ENCODE results near the gene ARL8B.
"Not testable (repeated sequence)": the region's sequence is repeated elsewhere in the genome, so short reads cannot be mapped to it uniquely, and the experiment has no call there.

ARL8B gene

DNA sequence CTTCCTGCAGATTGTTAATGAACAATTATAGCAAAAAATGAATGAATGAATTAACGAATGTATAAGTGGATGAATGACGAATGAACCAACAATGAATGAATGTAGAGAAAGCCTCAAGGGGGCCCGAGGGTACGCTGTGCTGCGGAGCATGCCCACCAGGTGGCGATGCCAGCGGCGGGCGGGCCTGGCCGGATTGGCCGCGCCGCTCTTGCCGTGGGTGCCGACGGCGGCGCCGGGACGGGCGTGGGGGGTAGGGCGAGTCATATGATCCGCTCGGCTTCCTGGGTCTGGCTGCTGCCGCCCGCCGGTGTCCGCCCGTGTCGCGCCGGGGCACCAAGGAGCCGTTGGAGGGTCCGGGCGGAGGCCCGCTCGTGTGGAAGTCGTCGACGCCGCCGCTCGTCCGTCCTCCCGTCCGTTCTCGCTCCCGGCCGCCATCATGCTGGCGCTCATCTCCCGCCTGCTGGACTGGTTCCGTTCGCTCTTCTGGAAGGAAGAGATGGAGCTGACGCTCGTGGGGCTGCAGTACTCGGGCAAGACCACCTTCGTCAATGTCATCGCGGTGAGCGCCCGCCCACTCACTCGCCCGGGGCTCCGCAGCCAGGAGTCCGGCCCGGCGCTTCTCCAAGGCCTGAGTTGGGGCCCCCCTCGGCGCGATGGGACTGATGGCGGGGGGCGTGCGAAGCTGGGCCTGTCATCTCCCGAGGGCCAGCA lies at the start of gene ARL8B:
Gene ARL8B, plus strand, starts transcription at position 263 of the 711 bp plus-strand sequence. Its CDS starts 174 bp downstream, at position 437.
- no peaks in the 10 kb centered on the region for H3K9me3 ChIP-seq (ENCODE audit: control insufficient read depth in 2 of 2, low read length in 2 of 2)
- H3K36me3 ChIP-seq (ENCODE audit: control insufficient read depth in 2 of 2, insufficient read depth in 2 of 2, low read length in 2 of 2) = no peaks in the 10 kb centered on the region
- H3K4me3 ChIP-seq (ENCODE audit: low read length in 2 of 2) = peak within 1 kb of the TSS; percentile 95 to 98
- no peaks in the 10 kb centered on the region for H3K27me3 ChIP-seq (ENCODE audit: control insufficient read depth in 1 of 2, insufficient read depth in 2 of 2, low read length in 2 of 2)
- H3K9ac ChIP-seq (ENCODE audit: low read length in 2 of 2) = peak within 1 kb of the TSS; percentile 93 to 96
- peaks cover 15% of the 10 kb centered on the region for H3K4me1 ChIP-seq (ENCODE audit: control insufficient read depth, insufficient read depth, low read length)
- H3K27ac ChIP-seq (ENCODE audit: low read length) = peak within 1 kb of the TSS; percentile 78

DNA sequence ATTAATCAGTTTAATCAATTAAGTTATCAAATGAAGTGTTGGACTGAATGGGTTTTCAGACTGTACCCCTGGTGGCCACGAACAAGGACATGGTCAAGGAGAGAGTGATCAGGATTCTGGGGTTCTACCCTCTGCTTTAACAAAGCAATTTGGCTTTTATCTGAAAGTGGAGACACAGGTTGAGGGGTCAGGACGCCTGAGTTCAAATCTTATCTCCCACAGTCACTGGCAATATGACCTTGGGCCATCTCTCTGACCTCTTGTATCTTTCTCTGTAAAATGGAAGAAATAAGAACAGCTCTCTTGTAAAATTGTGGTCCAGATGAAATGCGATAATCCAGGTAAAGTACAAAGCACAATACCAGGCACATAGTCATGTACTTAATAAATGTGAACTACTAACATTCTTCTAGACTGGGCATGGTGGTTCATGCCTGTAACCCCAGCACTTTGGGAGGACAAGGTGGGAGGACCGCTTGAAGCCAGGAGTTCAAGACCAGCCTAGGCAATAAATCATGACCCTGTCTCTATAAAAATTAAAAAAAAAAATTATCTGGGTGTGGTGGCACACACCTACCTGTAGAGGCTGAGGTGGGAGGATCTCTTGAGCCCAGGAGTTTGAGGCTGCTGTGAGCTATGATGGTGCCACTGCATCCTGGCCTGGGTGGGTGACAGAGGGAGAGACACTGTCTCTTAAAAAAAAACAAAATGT lies 48.6 kb upstream of the ARL8B start:
- H3K9ac ChIP-seq (ENCODE audit: low read length in 2 of 2) = no peak overlapping the region
- H3K36me3 ChIP-seq (ENCODE audit: control insufficient read depth in 2 of 2, insufficient read depth in 2 of 2, low read length in 2 of 2) = no peaks in the 10 kb centered on the region
- no peak overlapping the region for H3K27ac ChIP-seq (ENCODE audit: low read length)
- H3K4me1 ChIP-seq (ENCODE audit: control insufficient read depth, insufficient read depth, low read length) = no peaks in the 10 kb centered on the region
- H3K27me3 ChIP-seq (ENCODE audit: control insufficient read depth in 1 of 2, insufficient read depth in 2 of 2, low read length in 2 of 2) = no peaks in the 10 kb centered on the region
- H3K9me3 ChIP-seq (ENCODE audit: control insufficient read depth in 2 of 2, low read length in 2 of 2) = no peaks in the 10 kb centered on the region
- H3K4me3 ChIP-seq (ENCODE audit: low read length in 2 of 2) = no peak overlapping the region

DNA sequence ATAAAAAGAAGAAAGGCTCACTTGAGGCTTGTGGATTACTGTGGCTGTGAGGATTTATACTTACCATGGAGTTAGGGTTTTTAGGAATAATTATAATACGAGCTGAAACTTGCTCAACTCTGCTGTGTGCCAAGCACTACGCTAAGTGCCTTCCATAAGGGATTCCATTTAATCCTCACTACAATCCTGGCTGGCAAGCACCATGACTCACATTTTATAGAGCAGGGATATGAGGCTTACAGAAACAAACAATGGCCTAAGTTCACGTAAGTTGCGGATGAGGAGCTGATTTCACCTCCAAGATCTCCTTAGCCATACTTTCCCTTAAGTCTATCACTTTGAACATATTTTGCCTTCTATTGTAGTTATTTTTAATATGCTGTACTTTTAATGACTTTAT lies 43.9 kb upstream of the ARL8B start:
- Histone ChIP-seq H3K9ac (ENCODE audit: low read length in 2 of 2) (no peak overlapping the region), H3K4me3 (ENCODE audit: low read length in 2 of 2) (no peak overlapping the region), H3K36me3 (ENCODE audit: control insufficient read depth in 2 of 2, insufficient read depth in 2 of 2, low read length in 2 of 2) (no peaks in the 10 kb centered on the region), H3K4me1 (ENCODE audit: control insufficient read depth, insufficient read depth, low read length) (no peaks in the 10 kb centered on the region), H3K27ac (ENCODE audit: low read length) (no peak overlapping the region), H3K9me3 (ENCODE audit: control insufficient read depth in 2 of 2, low read length in 2 of 2) (no peaks in the 10 kb centered on the region), H3K27me3 (ENCODE audit: control insufficient read depth in 1 of 2, insufficient read depth in 2 of 2, low read length in 2 of 2) (no peaks in the 10 kb centered on the region)

DNA sequence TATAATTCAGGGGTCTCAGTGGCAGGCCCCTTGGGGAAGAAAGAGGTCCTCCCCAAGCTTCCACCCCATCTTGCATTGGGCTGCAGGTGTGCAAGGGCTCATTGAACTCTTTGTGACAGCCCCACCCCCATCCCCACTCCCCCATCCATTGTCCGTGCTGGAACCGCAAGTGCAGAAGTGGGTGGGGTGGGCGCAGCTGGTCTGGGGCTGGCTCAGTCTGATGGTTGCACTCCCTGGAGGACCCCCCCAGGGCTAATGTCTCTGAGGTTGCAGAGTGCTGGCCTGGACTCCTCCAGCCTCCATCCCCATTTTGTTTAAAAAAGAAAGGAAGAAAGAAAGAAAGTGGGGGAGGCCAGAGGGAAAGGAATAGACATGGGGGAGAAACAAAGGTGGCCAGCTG lies 42.3 kb upstream of the ARL8B start:
- no peak overlapping the region for H3K4me3 ChIP-seq (ENCODE audit: low read length in 2 of 2)
- H3K9ac ChIP-seq (ENCODE audit: low read length in 2 of 2) = no peak overlapping the region
- H3K4me1 ChIP-seq (ENCODE audit: control insufficient read depth, insufficient read depth, low read length) = no peaks in the 10 kb centered on the region
- no peaks in the 10 kb centered on the region for H3K9me3 ChIP-seq (ENCODE audit: control insufficient read depth in 2 of 2, low read length in 2 of 2)
- no peak overlapping the region for H3K27ac ChIP-seq (ENCODE audit: low read length)
- no peaks in the 10 kb centered on the region for H3K36me3 ChIP-seq (ENCODE audit: control insufficient read depth in 2 of 2, insufficient read depth in 2 of 2, low read length in 2 of 2)
- H3K27me3 ChIP-seq (ENCODE audit: control insufficient read depth in 1 of 2, insufficient read depth in 2 of 2, low read length in 2 of 2) = no peaks in the 10 kb centered on the region

DNA sequence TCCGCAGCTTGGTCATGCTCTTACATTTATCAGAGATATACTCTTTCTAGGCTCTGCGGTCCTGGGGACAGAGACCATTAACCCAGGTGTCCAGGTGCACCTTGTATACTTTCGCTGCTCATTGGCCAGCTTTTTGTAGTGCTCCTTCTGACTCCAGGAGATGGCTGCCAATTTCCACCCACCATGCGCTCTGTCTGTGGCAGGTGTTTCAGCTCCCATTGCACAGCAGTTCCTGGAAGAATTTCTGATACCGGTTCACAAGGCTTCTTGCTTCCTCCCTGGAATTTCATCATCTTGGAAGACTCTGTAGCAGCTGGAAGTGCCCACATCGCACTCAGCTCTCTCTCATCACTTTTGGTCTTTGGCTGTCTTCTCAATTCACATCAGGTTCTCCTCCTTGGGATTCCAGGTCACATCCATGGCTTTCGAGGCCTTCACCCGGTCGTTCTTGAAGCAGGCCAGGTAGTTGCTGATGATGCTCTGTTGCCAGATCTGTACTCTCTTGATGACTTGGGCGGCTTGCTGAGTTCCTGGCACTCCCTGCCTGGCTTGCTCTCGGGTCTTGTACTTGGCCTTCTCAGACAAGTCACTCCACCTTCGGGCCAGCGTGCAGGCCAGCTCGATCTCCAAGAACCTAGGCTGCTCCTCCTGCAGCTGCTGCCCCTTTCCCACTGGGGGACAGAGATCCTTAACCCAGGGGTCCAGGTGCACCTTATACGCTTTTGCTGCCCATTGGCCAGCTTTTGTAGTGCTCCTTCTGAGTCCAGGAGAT lies 41.1 kb upstream of the ARL8B start:
- Histone ChIP-seq H3K36me3 (ENCODE audit: control insufficient read depth in 2 of 2, insufficient read depth in 2 of 2, low read length in 2 of 2) (no peaks in the 10 kb centered on the region), H3K27ac (ENCODE audit: low read length) (no peak overlapping the region), H3K27me3 (ENCODE audit: control insufficient read depth in 1 of 2, insufficient read depth in 2 of 2, low read length in 2 of 2) (no peaks in the 10 kb centered on the region)

DNA sequence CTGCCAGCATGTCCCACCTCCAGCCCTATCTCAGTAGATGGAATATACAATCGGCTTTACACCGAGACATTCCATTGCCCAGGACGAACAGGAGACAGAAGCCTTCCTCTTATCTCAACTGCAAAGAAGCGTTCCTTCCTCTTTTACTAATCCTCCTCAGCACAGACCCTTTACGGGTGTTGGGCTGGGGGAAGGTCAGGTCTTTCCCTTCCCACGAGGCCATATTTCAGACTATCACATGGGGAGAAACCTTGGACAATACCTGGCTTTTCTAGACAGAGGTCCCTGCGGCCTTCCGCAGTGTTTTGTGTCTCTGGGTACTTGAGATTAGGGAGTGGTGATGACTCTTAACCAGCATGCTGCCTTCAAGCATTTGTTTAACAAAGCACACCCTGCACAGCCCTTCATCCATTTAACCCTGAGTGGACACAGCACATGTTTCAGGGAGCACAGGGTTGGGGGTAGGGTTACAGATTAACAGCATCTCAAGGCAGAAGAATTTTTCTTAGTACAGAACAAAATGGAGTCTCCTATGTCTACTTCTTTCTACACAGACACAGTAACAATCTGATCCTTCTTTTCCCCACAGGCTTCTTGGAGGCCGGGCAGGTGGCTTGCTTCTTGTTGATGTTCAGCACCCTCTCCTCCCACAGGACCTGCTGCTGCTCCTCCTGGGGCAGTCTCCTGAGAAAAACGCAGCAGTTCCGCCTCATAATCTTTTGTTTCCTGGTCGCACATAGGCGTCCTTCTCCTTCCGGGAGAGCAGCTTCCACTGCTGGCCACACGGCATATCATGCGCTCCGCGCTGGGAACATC lies 39.9 kb upstream of the ARL8B start:
- H3K27me3 ChIP-seq (ENCODE audit: control insufficient read depth in 1 of 2, insufficient read depth in 2 of 2, low read length in 2 of 2); H3K9me3 ChIP-seq (ENCODE audit: control insufficient read depth in 2 of 2, low read length in 2 of 2); H3K9ac ChIP-seq (ENCODE audit: low read length in 2 of 2); H3K36me3 ChIP-seq (ENCODE audit: control insufficient read depth in 2 of 2, insufficient read depth in 2 of 2, low read length in 2 of 2); H3K4me1 ChIP-seq (ENCODE audit: control insufficient read depth, insufficient read depth, low read length); H3K27ac ChIP-seq (ENCODE audit: low read length); H3K4me3 ChIP-seq (ENCODE audit: low read length in 2 of 2): not testable (repeated sequence)

More for the DNA sequence above, 41.1 kb upstream of the ARL8B start:
- Histone ChIP-seq H3K9me3 (ENCODE audit: control insufficient read depth in 2 of 2, low read length in 2 of 2) (no peaks in the 10 kb centered on the region), H3K4me3 (ENCODE audit: low read length in 2 of 2) (no peak overlapping the region), H3K4me1 (ENCODE audit: control insufficient read depth, insufficient read depth, low read length) (no peaks in the 10 kb centered on the region), H3K9ac (ENCODE audit: low read length in 2 of 2) (no peak overlapping the region)

DNA sequence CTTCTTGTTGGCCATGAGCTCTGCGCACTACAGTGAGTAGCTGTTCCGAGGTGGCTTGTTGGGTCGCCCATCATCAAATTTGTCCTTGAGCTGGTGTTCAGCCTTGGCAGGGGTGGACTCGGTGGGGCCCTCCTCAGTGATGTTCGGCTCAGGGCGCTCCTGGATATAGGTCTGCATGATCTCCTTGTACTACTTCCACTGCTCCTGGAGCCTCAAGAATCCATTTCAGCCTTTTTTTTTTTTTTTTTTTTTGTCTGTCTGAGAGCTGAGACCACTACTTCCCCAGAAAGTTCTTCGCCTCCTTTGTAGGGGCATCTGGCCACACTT lies 39.3 kb upstream of the ARL8B start:
- H3K9ac ChIP-seq (ENCODE audit: low read length in 2 of 2) = no peak overlapping the region
- no peaks in the 10 kb centered on the region for H3K36me3 ChIP-seq (ENCODE audit: control insufficient read depth in 2 of 2, insufficient read depth in 2 of 2, low read length in 2 of 2)
- no peak overlapping the region for H3K27ac ChIP-seq (ENCODE audit: low read length)
- no peaks in the 10 kb centered on the region for H3K27me3 ChIP-seq (ENCODE audit: control insufficient read depth in 1 of 2, insufficient read depth in 2 of 2, low read length in 2 of 2)
- no peaks in the 10 kb centered on the region for H3K4me1 ChIP-seq (ENCODE audit: control insufficient read depth, insufficient read depth, low read length)
- no peak overlapping the region for H3K4me3 ChIP-seq (ENCODE audit: low read length in 2 of 2)
- H3K9me3 ChIP-seq (ENCODE audit: control insufficient read depth in 2 of 2, low read length in 2 of 2) = no peaks in the 10 kb centered on the region

DNA sequence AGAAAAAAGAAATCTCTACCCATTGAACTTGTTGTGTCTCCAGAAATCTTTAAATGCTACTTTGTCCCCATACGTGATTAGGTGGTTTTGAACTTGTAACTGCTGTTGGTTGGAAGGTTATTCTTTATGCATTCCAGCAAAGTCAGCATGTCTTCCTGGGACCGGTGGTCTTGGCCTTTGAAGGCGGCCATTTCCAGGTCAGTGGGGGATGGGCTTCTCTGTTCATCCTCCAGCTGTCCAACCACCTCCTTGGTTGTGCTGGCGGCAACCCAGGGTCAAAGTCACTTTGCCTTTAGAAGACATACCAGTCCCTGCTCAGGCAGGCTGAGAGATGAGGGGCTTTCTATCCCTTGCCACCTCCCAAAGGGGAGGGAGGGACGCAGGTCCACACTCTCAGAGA lies 37.9 kb upstream of the ARL8B start:
- Histone ChIP-seq H3K36me3 (ENCODE audit: control insufficient read depth in 2 of 2, insufficient read depth in 2 of 2, low read length in 2 of 2) (no peaks in the 10 kb centered on the region), H3K9ac (ENCODE audit: low read length in 2 of 2) (no peak overlapping the region), H3K9me3 (ENCODE audit: control insufficient read depth in 2 of 2, low read length in 2 of 2) (no peaks in the 10 kb centered on the region), H3K27ac (ENCODE audit: low read length) (no peak overlapping the region), H3K4me3 (ENCODE audit: low read length in 2 of 2) (no peak overlapping the region), H3K4me1 (ENCODE audit: control insufficient read depth, insufficient read depth, low read length) (no peaks in the 10 kb centered on the region), H3K27me3 (ENCODE audit: control insufficient read depth in 1 of 2, insufficient read depth in 2 of 2, low read length in 2 of 2) (peaks cover 0 to 2% of the 10 kb centered on the region in 2 donors)

DNA sequence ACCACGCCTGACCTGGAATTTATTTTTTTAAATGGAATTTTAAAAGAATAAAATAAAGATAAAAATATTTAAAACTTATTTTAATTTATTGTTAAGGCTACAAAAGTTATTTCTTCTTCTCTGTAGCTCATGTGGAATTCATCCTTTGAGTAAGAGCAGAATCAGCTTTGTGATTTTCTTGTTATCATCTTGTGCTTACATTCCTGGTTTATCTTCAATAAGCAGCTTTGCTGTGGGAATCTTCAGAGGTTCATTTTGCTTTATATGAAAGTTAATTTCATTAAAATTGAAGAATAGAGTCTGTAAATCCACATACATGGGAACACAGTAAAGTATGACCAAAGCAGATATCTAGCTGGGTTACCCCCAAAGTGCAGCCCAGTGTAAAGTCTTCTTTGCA lies 35.4 kb upstream of the ARL8B start:
- no peaks in the 10 kb centered on the region for H3K9me3 ChIP-seq (ENCODE audit: control insufficient read depth in 2 of 2, low read length in 2 of 2)
- H3K9ac ChIP-seq (ENCODE audit: low read length in 2 of 2) = no peak overlapping the region
- no peak overlapping the region for H3K4me3 ChIP-seq (ENCODE audit: low read length in 2 of 2)
- no peak overlapping the region for H3K27ac ChIP-seq (ENCODE audit: low read length)
- no peaks in the 10 kb centered on the region for H3K4me1 ChIP-seq (ENCODE audit: control insufficient read depth, insufficient read depth, low read length)
- peaks cover 0 to 2% of the 10 kb centered on the region in 2 donors for H3K27me3 ChIP-seq (ENCODE audit: control insufficient read depth in 1 of 2, insufficient read depth in 2 of 2, low read length in 2 of 2)
- no peaks in the 10 kb centered on the region for H3K36me3 ChIP-seq (ENCODE audit: control insufficient read depth in 2 of 2, insufficient read depth in 2 of 2, low read length in 2 of 2)

DNA sequence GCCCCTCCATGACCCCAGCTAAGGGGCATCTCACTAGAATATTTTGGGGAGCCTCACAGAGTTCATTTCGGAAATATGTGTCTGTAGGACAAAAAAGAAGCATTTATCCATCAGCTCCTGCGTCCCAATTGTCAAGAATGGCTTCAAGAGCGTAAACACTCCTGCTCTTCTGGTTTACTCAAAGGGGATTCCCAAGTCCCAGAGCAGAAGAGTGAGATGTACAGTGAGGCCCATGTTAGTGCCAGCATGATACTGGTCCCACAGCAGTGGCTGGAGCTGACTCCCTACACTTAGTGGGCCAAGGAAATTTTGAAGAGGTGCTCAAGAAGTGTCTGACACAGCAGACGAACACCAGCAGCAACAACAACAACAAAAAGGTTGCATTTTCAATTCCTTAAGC lies 34.9 kb upstream of the ARL8B start:
- H3K27me3 ChIP-seq (ENCODE audit: control insufficient read depth in 1 of 2, insufficient read depth in 2 of 2, low read length in 2 of 2) = peaks cover 0 to 2% of the 10 kb centered on the region in 2 donors
- no peaks in the 10 kb centered on the region for H3K4me1 ChIP-seq (ENCODE audit: control insufficient read depth, insufficient read depth, low read length)
- no peaks in the 10 kb centered on the region for H3K9me3 ChIP-seq (ENCODE audit: control insufficient read depth in 2 of 2, low read length in 2 of 2)
- H3K9ac ChIP-seq (ENCODE audit: low read length in 2 of 2) = no peak overlapping the region
- H3K36me3 ChIP-seq (ENCODE audit: control insufficient read depth in 2 of 2, insufficient read depth in 2 of 2, low read length in 2 of 2) = no peaks in the 10 kb centered on the region
- H3K27ac ChIP-seq (ENCODE audit: low read length) = no peak overlapping the region
- H3K4me3 ChIP-seq (ENCODE audit: low read length in 2 of 2) = no peak overlapping the region

Data from stomach smooth muscle (tissue), 2 donors.